GM12878 (cell line): ENCODE data around the gene HIGD1C.

Experiments
- CEBPB ChIP-seq, 2 experiments: fragments of 150-350 bp in 1 of 2; IDR thresholded peaks; 2 replicates each; pipeline ENCODE4 v1.6.1; 2012 to 2014; ENCODE audit warnings: low read depth in 2 of 2, low read length in 2 of 2, borderline replicate concordance in 1 of 2, inconsistent platforms in 1 of 2
- KAT2A ChIP-seq: conservative IDR thresholded peaks from 2 replicates; pipeline ENCODE4 v1.6.1; 2011; ENCODE audit warnings: low read depth, low read length; ENCODE audit not compliant: control insufficient read depth
- POLR2AphosphoS5 ChIP-seq: IDR thresholded peaks from 2 replicates; pipeline ENCODE4 v1.6.1; 2011; ENCODE audit warnings: mild to moderate bottlenecking, low read length, inconsistent platforms
- SPI1 ChIP-seq: IDR thresholded peaks from 2 replicates; pipeline ENCODE4 v1.6.1; 2011; ENCODE audit warnings: low read depth, mild to moderate bottlenecking, low read length, moderate library complexity, borderline replicate concordance; ENCODE audit not compliant: insufficient read depth
- TF ChIP-seq, protein P1 (sequence below): fragments of 450-650 bp; IDR thresholded peaks from 2 replicates; pipeline ENCODE4 v1.6.1; 2017; ENCODE audit warnings: low read depth, mild to moderate bottlenecking, moderate library complexity
- TF ChIP-seq, protein P2 (sequence below): fragments of 150-350 bp; IDR thresholded peaks from 2 replicates; pipeline ENCODE4 v1.6.1; 2016; ENCODE audit warnings: low read depth, low read length

DNA sequence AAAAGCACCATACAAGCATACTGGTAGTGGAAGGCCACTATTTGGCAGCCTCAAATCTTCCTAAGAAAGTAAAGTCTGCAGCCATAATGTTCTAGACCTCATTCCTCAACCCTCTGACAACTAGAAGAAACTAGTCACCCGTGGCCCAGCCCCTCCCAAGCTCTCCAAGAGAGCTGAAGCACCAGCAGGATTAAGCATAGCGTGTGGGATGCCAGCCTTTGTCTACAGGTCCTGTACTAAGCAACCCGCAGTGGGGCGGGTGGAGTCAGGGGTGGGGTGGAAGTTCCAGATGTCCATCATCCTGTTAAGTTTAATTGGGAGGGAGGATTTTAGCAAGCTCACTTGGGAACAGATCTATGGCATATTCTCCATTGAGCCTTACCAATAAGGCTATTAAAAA is 59.6 kb downstream of the HIGD1C start:
- TF ChIP-seq KAT2A, result no peak
- TF ChIP-seq, protein P1, sequence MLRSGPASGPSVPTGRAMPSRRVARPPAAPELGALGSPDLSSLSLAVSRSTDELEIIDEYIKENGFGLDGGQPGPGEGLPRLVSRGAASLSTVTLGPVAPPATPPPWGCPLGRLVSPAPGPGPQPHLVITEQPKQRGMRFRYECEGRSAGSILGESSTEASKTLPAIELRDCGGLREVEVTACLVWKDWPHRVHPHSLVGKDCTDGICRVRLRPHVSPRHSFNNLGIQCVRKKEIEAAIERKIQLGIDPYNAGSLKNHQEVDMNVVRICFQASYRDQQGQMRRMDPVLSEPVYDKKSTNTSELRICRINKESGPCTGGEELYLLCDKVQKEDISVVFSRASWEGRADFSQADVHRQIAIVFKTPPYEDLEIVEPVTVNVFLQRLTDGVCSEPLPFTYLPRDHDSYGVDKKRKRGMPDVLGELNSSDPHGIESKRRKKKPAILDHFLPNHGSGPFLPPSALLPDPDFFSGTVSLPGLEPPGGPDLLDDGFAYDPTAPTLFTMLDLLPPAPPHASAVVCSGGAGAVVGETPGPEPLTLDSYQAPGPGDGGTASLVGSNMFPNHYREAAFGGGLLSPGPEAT, result no peak
- TF ChIP-seq SPI1, result no peak
- no peak for TF ChIP-seq POLR2AphosphoS5
- TF ChIP-seq, protein P2, sequence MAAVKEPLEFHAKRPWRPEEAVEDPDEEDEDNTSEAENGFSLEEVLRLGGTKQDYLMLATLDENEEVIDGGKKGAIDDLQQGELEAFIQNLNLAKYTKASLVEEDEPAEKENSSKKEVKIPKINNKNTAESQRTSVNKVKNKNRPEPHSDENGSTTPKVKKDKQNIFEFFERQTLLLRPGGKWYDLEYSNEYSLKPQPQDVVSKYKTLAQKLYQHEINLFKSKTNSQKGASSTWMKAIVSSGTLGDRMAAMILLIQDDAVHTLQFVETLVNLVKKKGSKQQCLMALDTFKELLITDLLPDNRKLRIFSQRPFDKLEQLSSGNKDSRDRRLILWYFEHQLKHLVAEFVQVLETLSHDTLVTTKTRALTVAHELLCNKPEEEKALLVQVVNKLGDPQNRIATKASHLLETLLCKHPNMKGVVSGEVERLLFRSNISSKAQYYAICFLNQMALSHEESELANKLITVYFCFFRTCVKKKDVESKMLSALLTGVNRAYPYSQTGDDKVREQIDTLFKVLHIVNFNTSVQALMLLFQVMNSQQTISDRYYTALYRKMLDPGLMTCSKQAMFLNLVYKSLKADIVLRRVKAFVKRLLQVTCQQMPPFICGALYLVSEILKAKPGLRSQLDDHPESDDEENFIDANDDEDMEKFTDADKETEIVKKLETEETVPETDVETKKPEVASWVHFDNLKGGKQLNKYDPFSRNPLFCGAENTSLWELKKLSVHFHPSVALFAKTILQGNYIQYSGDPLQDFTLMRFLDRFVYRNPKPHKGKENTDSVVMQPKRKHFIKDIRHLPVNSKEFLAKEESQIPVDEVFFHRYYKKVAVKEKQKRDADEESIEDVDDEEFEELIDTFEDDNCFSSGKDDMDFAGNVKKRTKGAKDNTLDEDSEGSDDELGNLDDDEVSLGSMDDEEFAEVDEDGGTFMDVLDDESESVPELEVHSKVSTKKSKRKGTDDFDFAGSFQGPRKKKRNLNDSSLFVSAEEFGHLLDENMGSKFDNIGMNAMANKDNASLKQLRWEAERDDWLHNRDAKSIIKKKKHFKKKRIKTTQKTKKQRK, result no peak
- no peak for TF ChIP-seq CEBPB (IDR thresholded peaks at IDR 0.05; ENCODE audit: borderline replicate concordance in 1 of 2, low read depth in 2 of 2, low read length in 2 of 2)
